GM12801 (cell line): Measurements from ENCODE around the gene YDJC.

Experiments used
- TF ChIP-seq, protein P1 (sequence below): IDR thresholded peaks from one replicate; pipeline ENCODE4 v1.5.1; 2011; ENCODE audit warnings: control low read depth; ENCODE audit not compliant: insufficient read length; ENCODE audit errors: extremely low read depth

Gene YDJC

DNA sequence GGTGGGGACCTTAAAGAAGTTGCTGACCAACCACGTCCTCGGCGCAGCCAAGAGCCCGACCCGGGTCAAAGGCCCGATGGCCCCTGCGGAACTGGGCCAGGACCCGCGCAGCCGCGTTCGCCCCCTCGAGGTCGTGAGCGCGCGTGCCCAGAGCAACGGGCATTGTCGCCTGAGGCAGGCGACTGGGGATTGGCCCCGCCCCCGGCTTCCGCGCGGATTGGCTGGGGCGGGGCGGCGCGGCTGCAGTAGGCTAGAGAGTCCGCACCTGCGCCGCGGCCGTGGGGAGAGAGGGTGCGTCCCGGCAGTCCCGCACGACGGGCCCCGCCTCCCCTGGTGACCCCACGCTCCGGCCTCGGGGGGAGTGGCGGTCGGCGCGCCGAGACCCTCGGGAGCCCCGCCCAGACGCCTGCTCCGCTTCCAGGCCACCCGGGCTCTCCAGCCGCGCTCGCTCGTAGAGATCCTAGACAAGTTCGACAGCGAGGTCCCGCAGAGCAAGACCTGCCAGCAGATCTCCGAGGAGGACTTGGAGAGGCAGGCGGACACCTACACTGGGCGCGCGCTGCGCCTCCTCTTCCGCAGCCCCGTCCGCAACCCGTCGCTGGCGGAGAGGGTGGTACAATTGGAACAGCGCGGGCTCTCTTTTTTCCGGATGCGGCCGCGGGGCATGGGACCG, 27.7 kb upstream of the YDJC start:
- TF ChIP-seq, protein P1, sequence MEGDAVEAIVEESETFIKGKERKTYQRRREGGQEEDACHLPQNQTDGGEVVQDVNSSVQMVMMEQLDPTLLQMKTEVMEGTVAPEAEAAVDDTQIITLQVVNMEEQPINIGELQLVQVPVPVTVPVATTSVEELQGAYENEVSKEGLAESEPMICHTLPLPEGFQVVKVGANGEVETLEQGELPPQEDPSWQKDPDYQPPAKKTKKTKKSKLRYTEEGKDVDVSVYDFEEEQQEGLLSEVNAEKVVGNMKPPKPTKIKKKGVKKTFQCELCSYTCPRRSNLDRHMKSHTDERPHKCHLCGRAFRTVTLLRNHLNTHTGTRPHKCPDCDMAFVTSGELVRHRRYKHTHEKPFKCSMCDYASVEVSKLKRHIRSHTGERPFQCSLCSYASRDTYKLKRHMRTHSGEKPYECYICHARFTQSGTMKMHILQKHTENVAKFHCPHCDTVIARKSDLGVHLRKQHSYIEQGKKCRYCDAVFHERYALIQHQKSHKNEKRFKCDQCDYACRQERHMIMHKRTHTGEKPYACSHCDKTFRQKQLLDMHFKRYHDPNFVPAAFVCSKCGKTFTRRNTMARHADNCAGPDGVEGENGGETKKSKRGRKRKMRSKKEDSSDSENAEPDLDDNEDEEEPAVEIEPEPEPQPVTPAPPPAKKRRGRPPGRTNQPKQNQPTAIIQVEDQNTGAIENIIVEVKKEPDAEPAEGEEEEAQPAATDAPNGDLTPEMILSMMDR = no peak

DNA sequence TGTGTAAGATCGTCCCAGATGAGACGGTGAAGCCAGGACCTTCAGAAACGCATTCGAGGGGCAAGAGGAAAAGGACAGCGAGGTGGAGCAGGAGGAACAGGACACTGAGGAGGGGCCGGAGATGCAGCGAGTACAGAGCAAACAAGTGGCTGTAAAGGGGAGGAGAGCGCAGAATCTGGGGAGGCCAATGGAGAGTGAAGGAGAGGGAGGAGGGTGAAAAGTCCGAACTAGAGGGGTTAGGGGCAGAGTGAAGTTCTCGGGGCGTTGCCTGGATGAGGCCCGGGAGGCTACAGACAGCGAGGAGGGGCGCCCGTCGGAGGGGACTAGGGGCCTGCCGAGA, 27.2 kb upstream of the YDJC start:
- TF ChIP-seq, protein P1 = no peak

DNA sequence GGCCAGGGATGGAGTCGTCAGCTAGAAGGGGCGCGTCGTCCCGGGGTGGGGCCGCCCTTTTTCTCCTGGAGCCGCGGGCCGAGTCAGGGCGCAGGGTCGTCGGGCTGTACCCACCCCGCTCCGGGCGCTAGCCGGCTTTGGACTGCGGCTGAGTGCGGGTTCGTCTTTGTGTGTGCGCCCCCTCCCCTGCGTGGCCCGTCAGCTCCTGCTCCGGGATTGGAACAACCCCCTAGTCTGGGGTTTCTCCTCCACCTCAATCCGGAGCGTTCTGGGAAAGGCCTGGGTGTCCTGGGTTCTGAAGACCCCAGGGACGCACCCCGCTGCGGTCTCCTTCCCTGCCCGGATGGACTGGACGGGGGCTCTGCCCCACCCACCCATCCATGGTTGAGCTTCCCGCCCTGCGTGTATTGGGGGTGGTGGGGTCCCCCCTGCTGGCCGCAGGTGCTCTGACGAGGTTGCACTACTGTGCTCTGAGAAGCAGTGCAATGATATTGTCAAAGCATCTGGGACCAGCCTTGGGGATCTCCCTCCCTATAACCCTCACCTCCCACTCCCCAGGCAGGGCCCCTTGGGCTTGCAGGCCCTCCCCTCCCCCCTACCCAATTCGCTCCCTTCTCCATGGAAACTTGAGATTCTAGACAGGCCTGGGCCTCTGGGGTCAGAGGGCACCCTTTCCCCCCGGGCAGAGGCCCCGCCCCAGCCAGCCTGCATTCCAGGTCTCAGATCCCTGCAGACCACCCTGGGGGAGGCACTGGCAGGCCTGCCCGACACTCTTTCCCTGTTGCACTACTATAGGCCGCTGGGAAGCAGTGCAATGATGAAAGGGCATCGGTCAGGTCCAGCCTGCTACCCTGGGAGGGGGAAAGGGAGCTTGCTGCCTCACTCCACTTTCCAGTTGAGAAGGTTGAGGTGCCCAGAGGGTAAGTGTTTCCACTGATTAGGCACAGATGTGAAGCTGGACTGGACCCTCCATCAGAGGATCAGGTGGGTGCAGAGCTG, 23.0 kb upstream of the YDJC start:
- TF ChIP-seq, protein P1 = no peak

DNA sequence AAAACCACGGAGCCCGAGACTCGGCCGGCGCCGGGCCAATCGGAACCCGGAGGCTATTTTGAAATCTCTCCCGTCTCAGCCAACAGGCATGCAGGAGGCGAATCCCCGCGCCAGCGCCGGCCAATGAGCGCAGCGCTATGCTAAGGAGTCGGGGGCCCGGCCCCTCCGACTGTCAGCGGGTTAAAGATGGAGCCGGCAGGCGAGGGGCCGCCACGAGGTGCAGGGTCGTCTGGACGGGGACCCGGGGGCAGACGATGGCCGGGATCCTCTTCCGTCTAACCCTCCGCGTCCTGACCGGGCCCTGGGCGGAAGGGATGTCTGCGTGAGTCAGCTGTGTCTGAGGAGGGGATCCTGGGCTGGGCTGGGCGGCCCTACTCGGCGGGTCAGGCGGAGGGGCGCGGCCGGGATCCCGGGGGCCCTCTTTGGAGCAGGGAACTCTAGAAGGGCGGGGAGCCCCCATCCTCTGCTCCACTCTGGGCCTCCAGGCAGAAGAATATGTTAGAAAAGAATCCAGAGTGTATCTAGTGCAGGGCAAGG, 22.3 kb upstream of the YDJC start:
- TF ChIP-seq, protein P1 = no peak

DNA sequence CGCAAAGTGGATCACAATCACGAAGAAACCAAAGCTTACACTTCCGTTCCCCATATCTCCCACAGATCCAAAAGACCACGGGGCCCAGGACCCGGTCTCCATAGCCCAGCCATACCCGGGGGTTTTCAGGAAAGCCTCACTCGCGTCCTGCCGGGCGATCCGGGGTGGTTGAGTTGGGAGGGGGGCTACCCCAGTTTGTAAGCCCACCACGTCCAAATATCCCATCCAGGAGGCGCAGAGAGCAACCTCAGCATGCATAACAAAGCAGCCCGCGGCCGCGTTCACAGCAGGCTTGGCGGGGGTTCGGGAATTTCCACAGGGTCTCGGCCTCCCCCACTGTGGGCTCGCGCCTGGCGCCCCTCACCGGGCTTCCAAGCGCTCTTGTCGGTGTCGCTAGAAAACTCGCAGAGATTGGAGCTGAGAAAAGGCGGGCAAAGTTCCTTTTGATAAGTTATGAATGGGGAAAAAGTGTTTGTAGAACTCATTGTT, 21.7 kb upstream of the YDJC start:
- TF ChIP-seq, protein P1 = no peak

DNA sequence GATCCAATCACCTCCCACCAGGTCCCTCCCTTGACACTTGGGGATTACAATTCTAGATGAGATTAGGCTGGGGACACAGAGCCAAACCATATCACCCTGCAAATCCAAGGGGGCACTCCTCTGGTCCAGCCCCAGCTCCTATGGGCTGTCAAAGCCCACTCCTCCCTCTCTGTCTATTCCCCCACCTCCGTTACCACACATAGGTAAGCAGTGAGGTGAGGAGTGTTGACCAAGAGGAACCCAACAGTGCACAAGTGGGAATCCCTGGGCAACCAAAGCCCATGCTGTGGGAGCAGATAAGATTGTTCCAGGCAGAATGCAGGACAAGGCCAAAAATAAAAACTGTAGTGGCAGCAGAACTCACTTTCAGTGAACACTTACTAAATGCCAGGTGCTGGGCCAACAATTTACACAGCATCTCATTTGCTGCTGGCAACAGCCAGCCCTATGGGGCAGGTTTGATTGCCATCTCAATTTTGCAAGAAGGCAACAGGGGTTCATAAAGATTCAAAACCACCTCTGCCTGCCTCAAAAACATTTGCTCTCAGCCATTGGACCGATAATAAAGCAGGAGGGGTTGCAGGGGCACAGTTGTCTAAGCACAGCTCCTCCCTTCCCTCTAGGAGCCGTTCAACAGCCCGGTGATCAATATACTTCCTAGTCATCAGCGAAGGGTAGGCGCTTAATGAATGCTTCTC, 21.1 kb upstream of the YDJC start:
- TF ChIP-seq, protein P1 = no peak

DNA sequence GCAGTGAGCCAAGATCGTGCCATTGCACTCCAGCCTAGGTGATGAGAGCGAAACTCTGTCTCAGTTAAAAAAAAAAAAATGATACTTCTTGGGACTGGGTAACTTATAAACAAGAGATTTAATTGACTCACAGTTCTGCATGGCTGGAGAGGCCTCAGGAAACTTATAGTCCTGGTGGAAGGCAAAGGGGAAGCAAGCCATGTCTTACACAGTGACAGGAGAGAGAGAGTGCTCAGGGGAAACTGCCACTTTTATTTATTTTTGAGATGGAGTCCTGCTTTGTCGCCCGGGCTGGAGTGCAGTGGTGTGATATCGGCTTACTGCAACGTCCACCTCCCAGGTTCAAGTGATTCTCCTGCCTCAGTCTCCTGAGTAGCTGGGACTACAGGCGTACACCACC, 20.5 kb upstream of the YDJC start:
- TF ChIP-seq, protein P1 = no peak
